Stimulated activated CD8-positive, alpha-beta memory T cell treated with anti-CD3 and anti-CD28 coated beads, Interleukin-4, amount 100 ng/mL, for 48 hours (primary cell): ENCODE measurements around the gene REC8.
A peak's percentile ranks its signal among the peaks of the same experiment; 100 is the strongest.

Source experiments
- DNase-seq: peaks from one replicate; pipeline ENCODE4 v3.0.0-alpha.2; 2020

Gene REC8

GRCh38 chr14:24138396-24139271, 33.2 kb upstream of the REC8 start:
- DNase-seq, result no peak

- peak; percentile 58 for DNase-seq
Observed at GRCh38 chr14:24139272-24139934, 32.5 kb upstream of the REC8 start.

- DNase-seq, result peak; percentile 100
Observed at GRCh38 chr14:24141097-24141880, 30.6 kb upstream of the REC8 start, which contains the start of gene EMC9. Gene EMC9 (minus strand): TSS chr14:24141591. CDS start chr14:24141304, 287 bp downstream.

- DNase-seq, result no peak
Observed at GRCh38 chr14:24143511-24143910, 28.4 kb upstream of the REC8 start.

- no peak for DNase-seq
Observed at GRCh38 chr14:24144451-24144850, 27.4 kb upstream of the REC8 start.

- no peak for DNase-seq
Observed at GRCh38 chr14:24145219-24145618, 26.7 kb upstream of the REC8 start.

GRCh38 chr14:24145690-24146452, 26.0 kb upstream of the REC8 start:
- no peak for DNase-seq

- peak; percentile 94 for DNase-seq
Observed at GRCh38 chr14:24146453-24146977, 25.4 kb upstream of the REC8 start, which contains the start of gene PSME2. Gene PSME2 (minus strand): TSS chr14:24146610. CDS start chr14:24146581, 29 bp downstream.

- DNase-seq, result peak; percentile 98
Observed at GRCh38 chr14:24146978-24147760, 24.7 kb upstream of the REC8 start, which contains the start of gene RNF31. Gene RNF31 (plus strand): TSS chr14:24147498. CDS start chr14:24147699, 201 bp downstream.

GRCh38 chr14:24147761-24148428, 24.0 kb upstream of the REC8 start:
- DNase-seq, result no peak

- DNase-seq, result no peak
Observed at GRCh38 chr14:24149302-24149969, 22.4 kb upstream of the REC8 start.

GRCh38 chr14:24150061-24150460, 21.8 kb upstream of the REC8 start:
- DNase-seq, result no peak

- DNase-seq, result no peak
Observed at GRCh38 chr14:24150567-24150966, 21.3 kb upstream of the REC8 start.

GRCh38 chr14:24150993-24151392, 20.9 kb upstream of the REC8 start:
- DNase-seq, result no peak

GRCh38 chr14:24151404-24152080, 20.3 kb upstream of the REC8 start:
- DNase-seq, result no peak

- no peak for DNase-seq
Observed at GRCh38 chr14:24155100-24155499, 16.8 kb upstream of the REC8 start.

- DNase-seq, result no peak
Observed at GRCh38 chr14:24156840-24157239, 15.0 kb upstream of the REC8 start.

GRCh38 chr14:24157331-24157730, 14.5 kb upstream of the REC8 start:
- no peak for DNase-seq

- no peak for DNase-seq
Observed at GRCh38 chr14:24159777-24160498, 11.9 kb upstream of the REC8 start.
